Inflammatory macrophage treated with lipopolysaccharide for 1 hour (primary cell): ENCODE data around the gene FCMR.
"Not testable (repeated sequence)": the region's sequence is repeated elsewhere in the genome, so short reads cannot be mapped to it uniquely, and the experiment has no call there.

Experiments
- DNase-seq, 2 donors: peaks; one replicate each; pipeline ENCODE4 v3.0.0-alpha.2; 2020 to 2022

FCMR gene

DNA sequence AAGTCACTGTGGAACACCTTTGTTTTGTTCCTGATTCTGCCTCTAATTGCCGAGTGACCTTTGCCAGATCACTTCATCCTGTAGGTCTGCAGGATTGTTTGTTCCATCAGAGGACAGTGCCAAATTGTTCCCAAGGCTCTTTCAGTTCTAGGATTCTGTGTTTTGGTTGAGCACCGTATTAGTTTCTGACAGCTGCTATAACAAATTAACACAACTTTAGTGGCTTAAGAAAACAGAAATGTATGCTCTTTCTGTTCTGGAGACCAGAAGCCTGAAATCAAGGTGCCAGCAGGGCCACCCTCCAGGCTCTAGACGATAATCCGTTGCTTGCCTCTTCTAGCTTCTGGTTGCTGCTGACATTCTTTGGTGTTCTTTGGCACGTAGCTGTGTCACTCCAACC lies 27.9 kb upstream of the FCMR start:
- DNase-seq: no peak

DNA sequence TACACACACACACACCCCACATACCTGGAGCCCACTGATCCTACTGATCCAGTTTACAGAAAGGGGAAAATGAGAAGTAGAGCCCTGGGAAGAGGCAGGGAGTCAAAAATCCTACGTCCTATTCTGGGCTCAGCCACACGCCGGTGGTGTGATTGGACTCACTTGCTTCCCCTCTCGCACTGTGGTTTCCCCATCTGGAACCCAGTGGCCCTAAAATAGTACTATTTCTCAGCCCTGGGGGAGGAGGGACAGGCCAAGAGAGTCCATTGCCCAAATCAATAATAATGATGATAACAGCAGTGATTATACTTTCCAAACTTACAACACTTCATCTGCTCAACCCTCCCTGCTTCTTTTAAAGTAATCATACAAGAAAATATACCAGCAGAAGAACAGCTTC lies 27.5 kb upstream of the FCMR start:
- DNase-seq: peak; percentile 85 to 98

- DNase-seq: peak; percentile 62 to 64
Observed at GRCh38 chr1:206947255-206947654, 25.5 kb upstream of the FCMR start.

DNA sequence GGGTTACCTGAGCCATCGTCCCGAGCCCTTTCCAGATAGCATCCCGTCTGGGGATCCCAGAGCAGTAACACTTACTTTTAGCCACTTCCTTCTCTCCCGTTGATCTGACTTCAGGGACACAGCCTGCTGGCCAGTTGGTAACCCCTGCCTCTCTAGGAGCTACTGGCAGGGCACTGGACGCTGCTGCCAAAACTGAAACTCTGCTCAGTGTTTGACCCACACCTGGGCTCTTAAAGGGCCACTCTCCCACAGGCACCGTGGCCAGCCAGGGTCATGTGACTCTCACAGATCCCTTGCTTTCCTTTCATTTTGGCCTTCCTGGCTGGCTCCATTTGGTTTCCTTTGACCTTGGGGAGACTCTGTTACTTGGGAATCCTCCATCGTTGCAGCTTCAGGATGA lies 24.5 kb upstream of the FCMR start, which contains the start of gene PIGR:
Gene PIGR (minus strand): TSS at position 206 of the 400 bp plus-strand sequence. CDS start 5,935 bp downstream, outside the sequence.
- no peak for DNase-seq

- no peak for DNase-seq
Observed at GRCh38 chr1:206945779-206946178, 24.0 kb upstream of the FCMR start.

DNA sequence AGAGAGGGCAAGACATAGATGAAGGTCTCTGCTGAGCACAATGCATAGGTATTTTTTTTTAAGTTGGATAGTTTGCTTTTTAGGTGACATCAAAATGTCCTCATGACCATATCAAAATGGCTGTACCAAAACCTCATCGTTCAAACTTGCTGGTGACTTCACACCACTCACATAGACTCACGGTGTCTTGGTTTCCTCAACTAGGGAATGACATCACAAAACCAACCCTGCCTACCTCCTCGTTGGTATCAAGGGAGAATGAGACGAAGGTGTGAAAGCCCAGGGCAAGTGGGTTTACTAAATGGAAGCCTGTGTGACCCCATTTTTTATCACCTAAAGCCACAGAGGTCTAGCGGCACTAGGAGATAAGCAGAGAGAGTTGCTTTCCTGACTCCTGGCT lies 23.0 kb upstream of the FCMR start:
- DNase-seq: no peak

DNA sequence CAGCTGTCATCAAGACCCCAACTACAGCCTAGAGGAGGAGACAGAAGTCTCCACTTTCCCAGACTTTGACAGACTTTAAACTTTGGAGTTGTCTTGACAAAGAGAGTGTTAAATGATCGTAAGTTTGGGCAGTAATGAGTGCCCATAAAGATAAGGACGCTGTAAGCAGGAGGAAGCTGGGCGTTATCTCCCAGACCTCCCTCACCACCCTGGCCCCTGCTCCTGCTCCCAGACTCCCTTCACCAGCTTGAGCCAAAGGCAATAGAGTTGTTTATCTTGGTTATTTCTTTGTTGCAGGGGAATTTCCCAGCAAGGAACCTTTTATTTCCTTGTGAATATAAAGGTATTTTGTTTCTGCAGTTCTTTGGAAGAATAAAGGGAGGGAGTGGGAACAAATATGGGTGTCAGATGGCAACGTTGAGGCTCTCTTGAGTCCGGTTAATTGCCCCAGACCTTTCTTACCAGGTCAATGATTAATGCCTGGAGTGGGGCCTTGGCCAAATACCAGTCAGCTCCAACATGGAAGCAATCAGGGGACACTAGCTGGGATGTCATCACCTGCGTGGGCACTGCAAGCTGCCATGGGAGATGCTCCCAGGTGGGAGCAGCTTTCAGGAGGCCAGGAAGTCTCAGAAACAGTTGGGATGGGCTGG lies 20.2 kb upstream of the FCMR start:
- no peak for DNase-seq

GRCh38 chr1:206940588-206940936 lies 18.8 kb upstream of the FCMR start:
- DNase-seq: no peak

GRCh38 chr1:206939841-206940587 lies 18.3 kb upstream of the FCMR start:
- no peak for DNase-seq

DNA sequence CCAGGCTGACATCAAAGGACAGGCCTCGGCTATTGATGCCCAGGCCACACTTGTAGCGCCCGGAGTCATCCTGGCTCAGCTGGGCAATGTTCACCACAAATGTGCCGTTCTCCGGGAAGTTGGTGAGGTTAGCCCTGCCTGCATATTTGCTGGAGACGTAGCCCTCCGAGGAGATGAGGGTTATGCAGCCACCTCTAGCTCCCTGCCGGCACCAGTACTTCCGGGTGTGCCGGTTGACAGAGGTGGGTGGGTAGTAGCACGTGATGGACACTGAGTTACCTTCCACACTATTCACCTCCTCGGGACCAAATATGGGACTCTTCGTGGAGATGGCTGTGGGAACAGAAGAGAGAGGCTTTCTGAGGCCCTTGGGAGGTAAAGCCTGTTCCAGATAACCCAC lies 17.4 kb upstream of the FCMR start:
- no peak for DNase-seq

GRCh38 chr1:206937425-206937824 lies 15.7 kb upstream of the FCMR start:
- no peak for DNase-seq

- DNase-seq: peak; percentile 52 to 75
Observed at GRCh38 chr1:206935491-206936067, 13.8 kb upstream of the FCMR start.

DNA sequence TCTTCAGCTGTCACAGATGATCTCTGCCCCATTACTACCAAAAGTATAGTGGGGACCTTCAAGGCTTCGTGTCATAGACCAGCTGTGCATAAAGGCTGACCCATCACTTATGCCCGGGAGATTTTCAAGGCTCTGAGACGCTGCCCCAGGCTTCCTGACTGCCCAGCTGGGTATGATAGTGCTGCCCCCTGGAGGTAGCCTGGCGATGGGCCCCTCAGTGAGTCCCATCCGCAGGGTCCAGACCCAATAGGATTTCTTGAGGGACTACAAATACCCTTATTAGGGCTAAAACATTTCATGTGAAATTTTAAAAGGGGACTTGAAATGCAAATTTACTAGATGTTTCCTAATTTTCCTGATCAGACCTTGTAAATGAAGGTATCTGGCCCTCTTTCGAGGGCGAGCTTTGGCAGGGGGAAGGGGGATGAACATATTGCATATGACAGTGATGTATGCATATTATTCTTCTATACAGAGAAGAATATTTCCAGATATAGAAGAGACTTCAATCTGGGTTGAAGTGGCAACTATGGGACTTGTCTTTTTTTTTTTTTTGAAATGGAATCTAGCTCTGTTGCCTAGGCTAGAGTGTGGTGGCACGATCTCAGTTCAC lies 11.7 kb upstream of the FCMR start:
- DNase-seq: peak; percentile 59 to 80

DNA sequence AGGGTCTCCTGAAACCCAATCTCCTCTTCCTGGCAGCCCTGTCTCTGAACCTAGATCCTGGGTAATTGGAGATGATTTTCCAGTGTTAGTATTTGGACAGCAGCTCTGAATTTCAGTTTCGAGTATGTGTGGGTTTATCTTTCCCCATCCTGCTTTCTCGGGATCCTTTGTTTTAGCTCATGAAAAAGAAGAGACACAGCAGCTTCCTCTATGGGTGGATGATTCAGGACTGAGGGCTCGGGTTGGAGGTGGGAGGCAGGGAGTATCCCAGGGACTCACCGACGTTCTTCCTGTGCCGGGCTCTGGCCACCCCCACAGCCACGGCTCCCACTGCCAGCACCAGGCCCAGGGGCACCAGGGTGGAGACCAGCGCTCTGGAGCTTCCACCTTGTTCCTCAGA lies 10.4 kb upstream of the FCMR start:
- DNase-seq: peak; percentile 70 to 94

DNA sequence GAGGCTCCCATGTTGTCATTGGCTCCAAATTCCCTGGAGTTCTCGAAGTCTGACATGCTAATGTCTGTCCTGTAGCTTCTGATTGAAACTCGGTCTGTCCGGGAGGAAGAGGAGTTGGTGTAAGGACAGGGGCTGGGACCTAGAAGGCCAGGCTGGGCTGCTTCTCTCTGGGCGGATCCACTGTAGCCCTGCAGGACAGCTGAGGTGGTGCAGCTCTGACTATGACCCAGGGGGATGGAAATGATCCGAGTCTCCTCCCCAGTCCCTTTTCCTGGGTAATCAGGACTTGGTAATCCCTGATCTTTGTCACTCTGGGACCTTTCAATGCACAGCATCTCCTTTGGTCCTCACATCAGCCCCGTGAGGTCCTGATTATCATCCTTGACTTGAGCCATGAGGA lies 10.0 kb upstream of the FCMR start:
- no peak for DNase-seq

- peak; percentile 67 to 72 for DNase-seq
Observed at GRCh38 chr1:206930210-206930798, 8.6 kb upstream of the FCMR start.

GRCh38 chr1:206929524-206929923 lies 7.8 kb upstream of the FCMR start:
- no peak for DNase-seq

GRCh38 chr1:206926286-206926685 lies 4.5 kb upstream of the FCMR start:
- no peak for DNase-seq

GRCh38 chr1:206925106-206925736 lies 3.5 kb upstream of the FCMR start:
- DNase-seq: peak; percentile 82 to 94

- peak in 1 of 2 donors; percentile 48 for DNase-seq
Observed at GRCh38 chr1:206924592-206925105, 2.9 kb upstream of the FCMR start.

DNA sequence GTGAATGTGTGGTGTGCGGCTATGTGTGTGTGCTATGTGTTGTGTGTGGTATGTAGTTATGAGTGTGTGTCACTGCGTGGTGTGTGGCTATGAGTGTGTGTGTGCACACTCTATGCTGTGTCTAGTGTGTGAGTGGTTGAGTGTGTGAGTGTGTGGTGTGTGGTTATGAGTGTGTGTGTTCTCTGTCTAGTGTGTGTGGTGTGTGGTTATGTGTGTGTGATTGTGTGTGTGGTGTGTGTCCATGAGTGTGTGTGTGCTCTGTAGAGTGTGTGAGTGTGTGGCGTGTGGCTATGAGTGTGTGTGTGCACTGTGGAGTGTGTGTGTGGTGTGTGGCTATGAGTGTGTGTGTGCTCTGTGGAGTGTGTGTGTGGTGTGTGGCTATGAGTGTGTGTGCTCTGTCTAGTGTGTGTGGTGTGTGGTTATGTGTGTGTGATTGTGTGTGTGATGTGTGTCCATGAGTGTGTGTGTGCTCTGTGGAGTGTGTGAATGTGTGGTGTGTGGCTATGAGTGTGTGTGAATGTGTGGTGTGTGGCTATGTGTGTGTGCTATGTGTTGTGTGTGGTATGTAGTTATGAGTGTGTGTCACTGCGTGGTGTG lies 2.3 kb upstream of the FCMR start:
- not testable (repeated sequence) for DNase-seq
